ENCODE data around the gene IPO4. TPM values are rescaled to one million over a fixed set of nuclear protein-coding genes. Genes with fewer than 3 reads are reported as not detected.

The IPO4 gene
- total and polyA plus RNA-seq, 2 of the 4 experiments (the other 2 are of a cell fraction) = 37.6 to 39.4 TPM

DNA sequence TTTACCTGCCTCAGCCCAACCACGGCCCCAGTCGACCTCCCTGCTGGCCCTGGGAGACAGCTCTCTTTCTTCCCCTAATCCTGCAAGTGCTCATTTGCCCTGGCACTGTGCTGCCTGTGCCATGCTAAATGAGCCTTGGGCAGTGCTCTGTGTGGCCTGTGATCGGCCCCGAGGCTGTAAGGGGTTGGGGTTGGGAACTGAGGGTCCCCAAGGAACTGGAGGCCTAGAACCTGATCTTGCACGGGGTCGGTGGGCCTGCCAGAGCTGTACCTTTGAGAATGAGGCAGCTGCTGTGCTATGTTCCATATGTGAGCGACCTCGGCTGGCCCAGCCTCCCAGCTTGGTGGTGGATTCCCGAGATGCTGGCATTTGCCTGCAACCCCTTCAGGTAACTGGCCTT lies 38.6 kb downstream of the IPO4 start:
- Histone ChIP-seq H2AK5ac (ENCODE audit: low read depth, low read length) (no peak overlapping the region), H2BK120ac (ENCODE audit: low read depth, low read length) (no peak overlapping the region), H3K9me1 (ENCODE audit: insufficient read depth, low read length) (peaks cover 3% of the 10 kb centered on the region; the same call in 1 of the 2 replicates), H3K56ac (ENCODE audit: extremely low read depth, insufficient read depth, low read length) (no peak overlapping the region), H3K23ac (ENCODE audit: low read depth, low read length) (no peak overlapping the region), H3K4ac (ENCODE audit: low read depth, low read length) (no peak overlapping the region), H3K27ac (ENCODE audit: insufficient read depth, low read length) (no peak overlapping the region), H3K9me3 (ENCODE audit: control insufficient read depth, insufficient read depth, low read length) (no peaks in the 10 kb centered on the region), H2AK9ac (replicated peaks; ENCODE audit: low read depth, low read length, poor library complexity) (no peak overlapping the region), H3K18ac (ENCODE audit: low read depth, low read length) (no peak overlapping the region), H3K36me3 (ENCODE audit: control insufficient read depth, insufficient read depth, low read length) (peaks cover 43% of the 10 kb centered on the region), H3K4me2 (ENCODE audit: low read depth, low read length) (no peak overlapping the region), H4K91ac (ENCODE audit: insufficient read depth, low read depth, low read length) (no peak overlapping the region), H3K14ac (replicated peaks; ENCODE audit: low read depth, low read length) (no peak overlapping the region), H2BK5ac (ENCODE audit: low read depth, low read length, poor library complexity, severe bottlenecking) (no peak overlapping the region), H2BK20ac (ENCODE audit: low read depth, low read length) (no peak overlapping the region), H4K8ac (ENCODE audit: low read depth in 2 of 2, low read length in 2 of 2) (no peak overlapping the region), H3K9ac (ENCODE audit: low read depth, low read length) (no peak overlapping the region), H3K4me1 (ENCODE audit: control insufficient read depth, insufficient read depth, low read length) (peaks cover 9% of the 10 kb centered on the region), H2AFZ (replicated peaks; ENCODE audit: low read length, poor library complexity) (no peak overlapping the region), H3K27me3 (ENCODE audit: control insufficient read depth, insufficient read depth, low read length) (no peaks in the 10 kb centered on the region), H2BK15ac (ENCODE audit: low read depth, low read length) (no peak overlapping the region), H3K4me3 (ENCODE audit: insufficient read depth, low read depth, low read length) (no peak overlapping the region), H3K79me1 (ENCODE audit: low read depth in 1 of 2, low read length in 2 of 2) (peaks cover 26 to 50% of the 10 kb centered on the region in 2 experiments), H4K20me1 (ENCODE audit: insufficient read depth, low read length) (peaks cover 10% of the 10 kb centered on the region), H4K5ac (ENCODE audit: low read depth, low read length) (no peak overlapping the region)
- BruUV-seq (replicated peaks) = no TSS peak
- ChIA-PET CTCF (interaction anchor here (0.5 to 4.3 kb wide), 2 partner anchors 10 to 11 kb away, joined by 3 to 14 read pairs; partner anchors contain the start of gene IRF9), POLR2A (ENCODE audit: unreplicated experiment) (interaction anchor here (0.7 kb wide), 1 partner anchor 11 kb away, joined by 3 read pairs; the partner anchor contains the start of gene IRF9)
- in situ Hi-C loops (cut with MboI; ENCODE audit: low sequenced_read_pairs) = no loop called here
- dilution Hi-C loops (cut with HindIII; ENCODE audit: low sequenced_read_pairs, unreplicated experiment) = no loop called here
- 88% methylated on average over 6 of the region's 9 CpGs; no CpG with 5 or more reads in 1 of the 2 experiments for WGBS, 2 experiments (ENCODE audit: extremely low coverage in 2 of 2, insufficient read length in 1 of 2)
- ATAC-seq (ENCODE audit: low read depth) = no peak
- DNase-seq = no peak
- intact Hi-C loops (cut with micrococcal nuclease) = no loop called here
- TF ChIP-seq RAD21 (IDR thresholded peaks at IDR 0.05; ENCODE audit: low read length) (no peak), SMC3 (IDR thresholded peaks at IDR 0.05; ENCODE audit: low read depth, low read length) (no peak), MAFK (IDR thresholded peaks at IDR 0.05; ENCODE audit: low read depth, low read length) (no peak), CEBPB (IDR thresholded peaks at IDR 0.05; ENCODE audit: low read depth, low read length) (no peak), MXI1 (IDR thresholded peaks at IDR 0.05; ENCODE audit: borderline replicate concordance, low read depth, low read length) (no peak)
- TF ChIP-seq, protein P1, sequence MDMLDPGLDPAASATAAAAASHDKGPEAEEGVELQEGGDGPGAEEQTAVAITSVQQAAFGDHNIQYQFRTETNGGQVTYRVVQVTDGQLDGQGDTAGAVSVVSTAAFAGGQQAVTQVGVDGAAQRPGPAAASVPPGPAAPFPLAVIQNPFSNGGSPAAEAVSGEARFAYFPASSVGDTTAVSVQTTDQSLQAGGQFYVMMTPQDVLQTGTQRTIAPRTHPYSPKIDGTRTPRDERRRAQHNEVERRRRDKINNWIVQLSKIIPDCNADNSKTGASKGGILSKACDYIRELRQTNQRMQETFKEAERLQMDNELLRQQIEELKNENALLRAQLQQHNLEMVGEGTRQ (IDR thresholded peaks at IDR 0.05; ENCODE audit: low read depth, low read length) = no peak
- TF ChIP-seq, protein P2, sequence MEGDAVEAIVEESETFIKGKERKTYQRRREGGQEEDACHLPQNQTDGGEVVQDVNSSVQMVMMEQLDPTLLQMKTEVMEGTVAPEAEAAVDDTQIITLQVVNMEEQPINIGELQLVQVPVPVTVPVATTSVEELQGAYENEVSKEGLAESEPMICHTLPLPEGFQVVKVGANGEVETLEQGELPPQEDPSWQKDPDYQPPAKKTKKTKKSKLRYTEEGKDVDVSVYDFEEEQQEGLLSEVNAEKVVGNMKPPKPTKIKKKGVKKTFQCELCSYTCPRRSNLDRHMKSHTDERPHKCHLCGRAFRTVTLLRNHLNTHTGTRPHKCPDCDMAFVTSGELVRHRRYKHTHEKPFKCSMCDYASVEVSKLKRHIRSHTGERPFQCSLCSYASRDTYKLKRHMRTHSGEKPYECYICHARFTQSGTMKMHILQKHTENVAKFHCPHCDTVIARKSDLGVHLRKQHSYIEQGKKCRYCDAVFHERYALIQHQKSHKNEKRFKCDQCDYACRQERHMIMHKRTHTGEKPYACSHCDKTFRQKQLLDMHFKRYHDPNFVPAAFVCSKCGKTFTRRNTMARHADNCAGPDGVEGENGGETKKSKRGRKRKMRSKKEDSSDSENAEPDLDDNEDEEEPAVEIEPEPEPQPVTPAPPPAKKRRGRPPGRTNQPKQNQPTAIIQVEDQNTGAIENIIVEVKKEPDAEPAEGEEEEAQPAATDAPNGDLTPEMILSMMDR (conservative IDR thresholded peaks at IDR 0.05; ENCODE audit: low read depth, low read length) = no peak
